Breast epithelium (tissue), 4 donors: ENCODE measurements around the gene KIF26B. TPM values are rescaled to one million over a fixed set of nuclear protein-coding genes. Genes with fewer than 3 reads are reported as not detected.
A peak's percentile ranks its signal among the peaks of the same experiment; 100 is the strongest.

Experiments used
- DNase-seq, 2 donors: peaks; one replicate each; pipeline ENCODE4 v3.0.0-alpha.2; 2019; ENCODE audit warnings: low spot score in 2 of 2
- H3K27ac ChIP-seq, 2 donors: fragments of 200-600 bp; sonication (generic) in 1 of 2; one replicate each; pipeline ENCODE4 v1.5.1; 2016 to 2019; ENCODE audit warnings: mild to moderate bottlenecking in 1 of 2
- H3K27me3 ChIP-seq, 2 donors: fragments of 200-600 bp; sonication (generic) in 1 of 2; one replicate each; pipeline versions ENCODE4 v1.5.1 to v1.6.0; 2017 to 2019; ENCODE audit warnings: control low read depth in 1 of 2, mild to moderate bottlenecking in 1 of 2
- H3K36me3 ChIP-seq: fragments of 200-600 bp; one replicate; pipeline ENCODE4 v1.5.1; 2019
- H3K4me1 ChIP-seq, 2 donors: fragments of 200-600 bp; sonication (generic); one replicate each; pipeline ENCODE4 v1.5.1; 2016 to 2019; ENCODE audit warnings: control low read depth in 1 of 2
- H3K4me3 ChIP-seq, 3 donors: fragments of 200-600 bp; sonication (generic); 1 replicate in 2 of 3; 2 replicates in 1 of 3; pipeline ENCODE4 v1.5.1; 2016 to 2019; ENCODE audit warnings: mild to moderate bottlenecking in 3 of 3, moderate library complexity in 2 of 3
- H3K9me3 ChIP-seq, 2 donors: fragments of 200-600 bp; sonication (generic) in 1 of 2; one replicate each; pipeline ENCODE4 v1.5.1; 2016 to 2019; ENCODE audit warnings: control low read depth in 1 of 2
- POLR2A ChIP-seq: fragments of 450-650 bp; IDR thresholded peaks from one replicate; pipeline ENCODE4 v1.6.1; 2016; ENCODE audit warnings: antibody characterized with exemption, mild to moderate bottlenecking, moderate library complexity
- POLR2AphosphoS5 ChIP-seq, 3 donors: sonication (generic); formaldehyde crosslinking; IDR thresholded peaks; one replicate each; pipeline ENCODE4 v1.6.1; 2017; ENCODE audit warnings: antibody characterized with exemption in 3 of 3
- intact Hi-C: fragments of 100-400 bp; cut with DNase I; formaldehyde crosslinking; loops from one replicate; pipeline ENCODE4 v1.15.1; 2023; ENCODE audit warnings: low total_unique reads
- total RNA-seq, 3 donors: library from RNA; depleted of rRNA; stranded (reverse); fragments of >200 nt; gene quantifications; one replicate each; pipeline ENCODE4 v1.1.0, GENCODE V29; 2016
- TF ChIP-seq, protein P1 (sequence below), 3 donors: fragments of 450-650 bp; IDR thresholded peaks; one replicate each; pipeline ENCODE4 v1.5.1; 2016 to 2017; ENCODE audit warnings: antibody characterized with exemption in 3 of 3, mild to moderate bottlenecking in 3 of 3, moderate library complexity in 3 of 3

KIF26B gene
- total RNA-seq, 3 donors from 2014 or later: 0.32 to 1.0 (median 0.33) TPM

DNA sequence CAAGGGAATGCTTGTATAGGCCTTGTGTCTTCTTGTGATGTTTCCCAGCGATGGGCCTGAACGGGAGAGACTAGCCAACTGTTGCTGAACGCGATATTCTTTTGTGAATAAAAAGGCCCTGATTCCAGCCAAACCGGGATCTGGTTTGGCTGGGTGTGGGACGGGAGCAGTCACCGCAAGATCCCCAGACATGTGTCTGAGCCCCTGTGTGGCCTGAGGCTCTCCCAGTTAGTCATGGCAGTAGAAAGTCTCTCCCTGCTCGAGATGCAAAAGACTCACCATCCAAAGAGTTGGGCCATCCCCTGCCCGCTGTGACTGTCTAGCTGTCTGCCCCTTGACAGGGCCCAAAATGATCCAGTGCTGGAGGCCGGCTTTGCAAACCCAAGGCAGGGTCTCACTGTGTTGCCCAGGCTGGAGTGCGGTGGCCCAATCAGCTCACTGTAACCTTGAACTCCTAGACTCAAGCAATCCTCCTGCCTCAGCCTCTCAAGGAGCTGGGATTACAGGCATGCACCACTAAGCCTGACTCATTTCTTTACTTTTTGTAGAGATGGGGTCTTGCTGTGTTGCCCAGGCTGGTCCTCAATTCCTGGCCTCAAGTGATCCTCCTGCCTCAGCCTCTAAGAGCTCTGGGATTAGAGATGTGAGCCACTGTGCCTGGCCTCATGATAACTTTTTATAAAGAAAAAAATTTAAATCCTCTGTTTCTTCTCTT is 56.4 kb downstream of the KIF26B start:
- no peak for DNase-seq
- Histone ChIP-seq H3K4me3 (no peak overlapping the region), H3K36me3 (no peaks in the 10 kb centered on the region), H3K9me3 (peaks cover 16 to 23% of the 10 kb centered on the region in 2 donors), H3K27me3 (no peaks in the 10 kb centered on the region), H3K27ac (no peak overlapping the region), H3K4me1 (no peaks in the 10 kb centered on the region)
- intact Hi-C loops: no loop called here
- TF ChIP-seq POLR2A (no peak), POLR2AphosphoS5 (IDR thresholded peaks at IDR 0.05) (no peak)
- TF ChIP-seq, protein P1, sequence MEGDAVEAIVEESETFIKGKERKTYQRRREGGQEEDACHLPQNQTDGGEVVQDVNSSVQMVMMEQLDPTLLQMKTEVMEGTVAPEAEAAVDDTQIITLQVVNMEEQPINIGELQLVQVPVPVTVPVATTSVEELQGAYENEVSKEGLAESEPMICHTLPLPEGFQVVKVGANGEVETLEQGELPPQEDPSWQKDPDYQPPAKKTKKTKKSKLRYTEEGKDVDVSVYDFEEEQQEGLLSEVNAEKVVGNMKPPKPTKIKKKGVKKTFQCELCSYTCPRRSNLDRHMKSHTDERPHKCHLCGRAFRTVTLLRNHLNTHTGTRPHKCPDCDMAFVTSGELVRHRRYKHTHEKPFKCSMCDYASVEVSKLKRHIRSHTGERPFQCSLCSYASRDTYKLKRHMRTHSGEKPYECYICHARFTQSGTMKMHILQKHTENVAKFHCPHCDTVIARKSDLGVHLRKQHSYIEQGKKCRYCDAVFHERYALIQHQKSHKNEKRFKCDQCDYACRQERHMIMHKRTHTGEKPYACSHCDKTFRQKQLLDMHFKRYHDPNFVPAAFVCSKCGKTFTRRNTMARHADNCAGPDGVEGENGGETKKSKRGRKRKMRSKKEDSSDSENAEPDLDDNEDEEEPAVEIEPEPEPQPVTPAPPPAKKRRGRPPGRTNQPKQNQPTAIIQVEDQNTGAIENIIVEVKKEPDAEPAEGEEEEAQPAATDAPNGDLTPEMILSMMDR (IDR thresholded peaks at IDR 0.05): no peak

DNA sequence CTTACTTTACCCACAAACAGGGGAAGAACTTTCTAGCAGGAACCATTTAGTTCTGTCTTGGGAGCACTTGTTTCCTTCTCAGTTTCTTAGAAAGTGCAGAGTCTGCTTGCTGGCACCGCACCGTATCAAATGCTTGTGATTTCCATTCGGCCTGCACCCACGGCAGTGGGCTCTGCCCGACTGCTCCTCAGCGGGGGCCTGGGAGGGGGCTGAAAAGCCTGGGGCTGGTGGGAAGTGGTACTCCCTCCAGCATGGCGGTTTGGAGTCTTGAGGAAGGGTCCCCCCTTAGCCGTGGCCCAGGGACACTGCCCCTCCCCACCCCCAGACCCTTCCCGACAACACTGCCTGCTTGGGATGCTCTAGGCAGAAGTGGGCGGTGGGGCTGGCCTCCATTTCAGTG is 57.0 kb downstream of the KIF26B start:
- intact Hi-C loops: no loop called here
- Histone ChIP-seq H3K27me3 (no peaks in the 10 kb centered on the region), H3K4me1 (no peaks in the 10 kb centered on the region), H3K27ac (no peak overlapping the region), H3K36me3 (no peaks in the 10 kb centered on the region), H3K9me3 (peaks cover 12 to 17% of the 10 kb centered on the region in 2 donors), H3K4me3 (no peak overlapping the region)
- no peak for DNase-seq
- TF ChIP-seq POLR2AphosphoS5 (IDR thresholded peaks at IDR 0.05) (no peak), POLR2A (no peak)
- TF ChIP-seq, protein P1 (IDR thresholded peaks at IDR 0.05): no peak

DNA sequence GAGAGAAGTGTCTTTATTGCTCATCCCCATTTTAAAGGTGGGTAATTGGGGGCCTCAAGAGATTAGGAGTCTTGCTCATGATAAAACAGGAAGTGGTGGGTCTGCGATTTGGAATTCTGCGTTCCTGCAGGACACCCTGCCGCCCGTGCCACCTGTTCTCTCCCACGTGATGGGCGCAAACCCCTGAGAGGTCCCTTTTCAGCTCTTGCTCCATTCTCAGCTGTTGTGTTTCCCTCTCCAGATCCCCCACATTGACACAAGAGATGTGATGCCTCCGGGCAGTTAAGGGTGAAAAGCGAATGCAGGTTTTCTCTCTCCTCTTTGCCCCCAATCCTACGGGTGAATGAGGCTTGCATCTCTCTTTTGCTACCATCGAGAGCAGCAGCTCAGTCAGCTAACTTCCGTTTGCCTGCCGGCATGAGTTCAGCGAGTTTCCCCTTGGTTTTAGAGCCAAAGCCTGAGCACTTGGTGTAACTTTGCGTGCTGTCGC is 57.5 kb downstream of the KIF26B start:
- intact Hi-C loops: no loop called here
- H3K27me3 ChIP-seq: no peaks in the 10 kb centered on the region
- H3K4me1 ChIP-seq: no peaks in the 10 kb centered on the region
- no peak overlapping the region for H3K27ac ChIP-seq
- no peak overlapping the region for H3K4me3 ChIP-seq
- TF ChIP-seq, protein P1 (IDR thresholded peaks at IDR 0.05): no peak
- DNase-seq: no peak
- peaks cover 8 to 12% of the 10 kb centered on the region in 2 donors for H3K9me3 ChIP-seq
- H3K36me3 ChIP-seq: no peaks in the 10 kb centered on the region

DNA sequence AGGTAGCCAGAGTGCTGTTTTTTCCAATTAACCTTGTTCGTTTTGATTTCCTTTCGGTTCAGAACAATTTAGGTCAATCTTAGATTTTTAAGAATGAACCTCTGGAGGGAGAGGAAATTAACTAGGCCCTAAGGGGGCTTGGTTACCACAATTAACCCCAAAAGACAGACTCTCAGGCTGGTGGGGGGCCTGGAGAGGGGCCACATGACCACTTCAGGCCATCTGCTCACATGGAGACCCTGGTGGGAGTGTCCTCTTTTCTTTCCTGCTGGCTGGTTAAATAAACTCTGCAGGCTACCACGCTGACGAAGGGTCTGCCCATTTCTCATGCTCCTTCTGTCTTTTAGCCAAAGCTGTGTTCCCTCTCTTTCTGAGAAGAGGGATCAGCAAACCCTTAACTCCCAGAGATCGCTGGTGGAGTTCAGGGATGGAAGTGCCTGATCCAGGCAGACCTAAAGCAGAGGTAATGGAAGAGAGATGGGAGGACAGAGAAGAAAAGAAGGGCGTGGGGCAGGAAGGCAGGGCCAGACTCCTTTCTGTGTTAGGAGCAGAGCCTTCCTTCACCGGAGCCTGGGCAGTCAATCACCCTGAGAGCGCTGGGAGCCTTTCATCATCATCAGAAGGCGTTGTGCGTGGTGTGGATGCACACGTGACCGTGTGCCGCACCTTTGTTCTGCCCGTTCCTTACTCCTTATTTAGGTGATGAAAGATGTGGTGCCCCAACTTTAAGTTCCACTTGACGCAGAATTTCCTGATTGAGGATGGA is 58.5 kb downstream of the KIF26B start:
- intact Hi-C loops: no loop called here
- no peaks in the 10 kb centered on the region for H3K27me3 ChIP-seq
- H3K4me3 ChIP-seq: no peak overlapping the region
- H3K9me3 ChIP-seq: peaks cover 0 to 2% of the 10 kb centered on the region in 2 donors
- H3K27ac ChIP-seq: no peak overlapping the region
- no peak for TF ChIP-seq POLR2AphosphoS5 (IDR thresholded peaks at IDR 0.05)
- TF ChIP-seq, protein P1 (IDR thresholded peaks at IDR 0.05): no peak
- no peak for TF ChIP-seq POLR2A
- DNase-seq: no peak
- no peaks in the 10 kb centered on the region for H3K36me3 ChIP-seq
- no peaks in the 10 kb centered on the region for H3K4me1 ChIP-seq

DNA sequence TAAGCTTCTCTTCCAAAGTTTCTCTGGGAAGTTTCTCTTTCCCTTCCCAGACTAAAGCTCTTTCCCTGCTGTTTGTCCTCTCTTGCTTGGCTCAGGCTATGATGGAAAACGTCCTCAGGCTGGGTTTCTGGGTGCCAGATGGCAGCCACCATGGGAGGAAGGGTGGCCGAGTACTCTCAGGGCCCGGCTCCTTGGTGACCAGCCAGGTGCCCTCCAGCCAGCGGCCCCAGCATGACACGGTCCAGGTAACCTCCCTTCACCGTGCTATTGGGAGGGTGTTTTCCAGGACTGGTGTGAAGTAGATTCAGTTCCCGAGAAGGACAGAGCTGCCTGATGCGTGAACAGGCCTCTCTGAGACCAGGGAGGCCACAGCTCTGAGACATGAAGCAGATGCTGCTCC is 60.3 kb downstream of the KIF26B start:
- no peaks in the 10 kb centered on the region for H3K9me3 ChIP-seq
- peak overlapping the region; percentile 14 to 54 for H3K27ac ChIP-seq
- no peaks in the 10 kb centered on the region for H3K36me3 ChIP-seq
- peak in 1 of 2 donors; percentile 19 for DNase-seq
- intact Hi-C loops: no loop called here
- no peaks in the 10 kb centered on the region for H3K27me3 ChIP-seq
- no peak overlapping the region for H3K4me3 ChIP-seq
- TF ChIP-seq POLR2AphosphoS5 (IDR thresholded peaks at IDR 0.05) (no peak), POLR2A (no peak)
- TF ChIP-seq, protein P1 (IDR thresholded peaks at IDR 0.05): no peak
- no peaks in the 10 kb centered on the region for H3K4me1 ChIP-seq
